Measurements from ENCODE around the gene ISOC2. TPM values are rescaled to one million over a fixed set of nuclear protein-coding genes. Genes with fewer than 3 reads are reported as not detected.

Gene ISOC2
- total and polyA plus RNA-seq, 9 of the 15 experiments (the other 6 are each of a cell fraction or from before 2014, with no cell fraction given), result 1.2 to 229 (median 58.3) TPM

DNA sequence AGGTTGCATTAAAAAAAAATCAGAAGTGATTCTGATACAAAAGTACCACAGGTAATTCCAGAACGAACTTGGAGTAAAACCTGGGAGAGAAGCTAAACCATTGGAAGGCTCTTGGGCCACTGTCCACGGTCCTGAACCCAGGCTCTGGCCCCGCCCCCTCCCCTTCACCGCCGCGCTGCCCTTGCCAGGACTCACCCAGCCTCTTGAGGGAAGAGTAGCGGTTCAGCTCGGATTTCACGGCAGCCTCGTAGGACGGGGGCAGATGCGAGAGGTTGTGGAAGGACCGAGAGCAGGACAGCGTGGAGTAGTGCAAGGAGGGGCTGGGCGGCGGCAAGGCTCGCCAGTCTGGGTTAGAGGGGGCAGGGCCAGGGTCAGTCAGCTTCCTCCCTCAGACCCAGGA, 24.0 kb downstream of the ISOC2 start (continued):
- TF ChIP-seq ESRRA (IDR thresholded peaks at IDR 0.05; ENCODE audit: borderline replicate concordance, low read depth), result peak; percentile 49; the same call in 1 of the 2 replicates
- no peak for TF ChIP-seq ZNF174 (CRISPR knock-in tag; IDR thresholded peaks at IDR 0.05)
- no peak for TF ChIP-seq RAD21 (CRISPR knock-in tag; conservative IDR thresholded peaks at IDR 0.05 in 1 of 2, IDR thresholded peaks at IDR 0.05 in 1 of 2)
- TF ChIP-seq TCF3 (CRISPR knock-in tag; IDR thresholded peaks at IDR 0.05), result no peak
- TF ChIP-seq, protein P1, sequence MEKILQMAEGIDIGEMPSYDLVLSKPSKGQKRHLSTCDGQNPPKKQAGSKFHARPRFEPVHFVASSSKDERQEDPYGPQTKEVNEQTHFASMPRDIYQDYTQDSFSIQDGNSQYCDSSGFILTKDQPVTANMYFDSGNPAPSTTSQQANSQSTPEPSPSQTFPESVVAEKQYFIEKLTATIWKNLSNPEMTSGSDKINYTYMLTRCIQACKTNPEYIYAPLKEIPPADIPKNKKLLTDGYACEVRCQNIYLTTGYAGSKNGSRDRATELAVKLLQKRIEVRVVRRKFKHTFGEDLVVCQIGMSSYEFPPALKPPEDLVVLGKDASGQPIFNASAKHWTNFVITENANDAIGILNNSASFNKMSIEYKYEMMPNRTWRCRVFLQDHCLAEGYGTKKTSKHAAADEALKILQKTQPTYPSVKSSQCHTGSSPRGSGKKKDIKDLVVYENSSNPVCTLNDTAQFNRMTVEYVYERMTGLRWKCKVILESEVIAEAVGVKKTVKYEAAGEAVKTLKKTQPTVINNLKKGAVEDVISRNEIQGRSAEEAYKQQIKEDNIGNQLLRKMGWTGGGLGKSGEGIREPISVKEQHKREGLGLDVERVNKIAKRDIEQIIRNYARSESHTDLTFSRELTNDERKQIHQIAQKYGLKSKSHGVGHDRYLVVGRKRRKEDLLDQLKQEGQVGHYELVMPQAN (IDR thresholded peaks at IDR 0.05; ENCODE audit: borderline replicate concordance), result no peak
- no peak for TF ChIP-seq PTRF (tag; IDR thresholded peaks at IDR 0.05)
- TF ChIP-seq, protein P2, sequence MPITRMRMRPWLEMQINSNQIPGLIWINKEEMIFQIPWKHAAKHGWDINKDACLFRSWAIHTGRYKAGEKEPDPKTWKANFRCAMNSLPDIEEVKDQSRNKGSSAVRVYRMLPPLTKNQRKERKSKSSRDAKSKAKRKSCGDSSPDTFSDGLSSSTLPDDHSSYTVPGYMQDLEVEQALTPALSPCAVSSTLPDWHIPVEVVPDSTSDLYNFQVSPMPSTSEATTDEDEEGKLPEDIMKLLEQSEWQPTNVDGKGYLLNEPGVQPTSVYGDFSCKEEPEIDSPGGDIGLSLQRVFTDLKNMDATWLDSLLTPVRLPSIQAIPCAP (CRISPR knock-in tag; IDR thresholded peaks at IDR 0.05; ENCODE audit: borderline replicate concordance), result no peak
- no peak for TF ChIP-seq CHCHD3 (CRISPR knock-in tag; IDR thresholded peaks at IDR 0.05)
- TF ChIP-seq STAT5A (IDR thresholded peaks at IDR 0.05; ENCODE audit: borderline replicate concordance, low read length), result no peak
- TF ChIP-seq, protein P3, sequence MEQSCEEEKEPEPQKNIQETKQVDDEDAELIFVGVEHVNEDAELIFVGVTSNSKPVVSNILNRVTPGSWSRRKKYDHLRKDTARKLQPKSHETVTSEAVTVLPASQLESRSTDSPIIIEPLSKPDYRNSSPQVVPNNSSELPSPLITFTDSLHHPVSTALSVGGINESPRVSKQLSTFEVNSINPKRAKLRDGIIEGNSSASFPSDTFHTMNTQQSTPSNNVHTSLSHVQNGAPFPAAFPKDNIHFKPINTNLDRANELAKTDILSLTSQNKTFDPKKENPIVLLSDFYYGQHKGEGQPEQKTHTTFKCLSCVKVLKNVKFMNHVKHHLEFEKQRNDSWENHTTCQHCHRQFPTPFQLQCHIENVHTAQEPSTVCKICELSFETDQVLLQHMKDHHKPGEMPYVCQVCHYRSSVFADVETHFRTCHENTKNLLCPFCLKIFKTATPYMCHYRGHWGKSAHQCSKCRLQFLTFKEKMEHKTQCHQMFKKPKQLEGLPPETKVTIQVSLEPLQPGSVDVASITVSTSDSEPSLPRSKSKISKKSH (CRISPR knock-in tag; IDR thresholded peaks at IDR 0.05), result no peak
- TF ChIP-seq ZKSCAN3 (CRISPR knock-in tag; IDR thresholded peaks at IDR 0.05), result no peak
- peak; percentile 30 for TF ChIP-seq SAP30 (IDR thresholded peaks at IDR 0.05; ENCODE audit: borderline replicate concordance, insufficient read depth, low read depth, low read length, poor library complexity, severe bottlenecking)
- no peak for TF ChIP-seq PCBP1 (IDR thresholded peaks at IDR 0.05; ENCODE audit: low read depth, low read length, poor library complexity, severe bottlenecking)
- TF ChIP-seq, protein P4, sequence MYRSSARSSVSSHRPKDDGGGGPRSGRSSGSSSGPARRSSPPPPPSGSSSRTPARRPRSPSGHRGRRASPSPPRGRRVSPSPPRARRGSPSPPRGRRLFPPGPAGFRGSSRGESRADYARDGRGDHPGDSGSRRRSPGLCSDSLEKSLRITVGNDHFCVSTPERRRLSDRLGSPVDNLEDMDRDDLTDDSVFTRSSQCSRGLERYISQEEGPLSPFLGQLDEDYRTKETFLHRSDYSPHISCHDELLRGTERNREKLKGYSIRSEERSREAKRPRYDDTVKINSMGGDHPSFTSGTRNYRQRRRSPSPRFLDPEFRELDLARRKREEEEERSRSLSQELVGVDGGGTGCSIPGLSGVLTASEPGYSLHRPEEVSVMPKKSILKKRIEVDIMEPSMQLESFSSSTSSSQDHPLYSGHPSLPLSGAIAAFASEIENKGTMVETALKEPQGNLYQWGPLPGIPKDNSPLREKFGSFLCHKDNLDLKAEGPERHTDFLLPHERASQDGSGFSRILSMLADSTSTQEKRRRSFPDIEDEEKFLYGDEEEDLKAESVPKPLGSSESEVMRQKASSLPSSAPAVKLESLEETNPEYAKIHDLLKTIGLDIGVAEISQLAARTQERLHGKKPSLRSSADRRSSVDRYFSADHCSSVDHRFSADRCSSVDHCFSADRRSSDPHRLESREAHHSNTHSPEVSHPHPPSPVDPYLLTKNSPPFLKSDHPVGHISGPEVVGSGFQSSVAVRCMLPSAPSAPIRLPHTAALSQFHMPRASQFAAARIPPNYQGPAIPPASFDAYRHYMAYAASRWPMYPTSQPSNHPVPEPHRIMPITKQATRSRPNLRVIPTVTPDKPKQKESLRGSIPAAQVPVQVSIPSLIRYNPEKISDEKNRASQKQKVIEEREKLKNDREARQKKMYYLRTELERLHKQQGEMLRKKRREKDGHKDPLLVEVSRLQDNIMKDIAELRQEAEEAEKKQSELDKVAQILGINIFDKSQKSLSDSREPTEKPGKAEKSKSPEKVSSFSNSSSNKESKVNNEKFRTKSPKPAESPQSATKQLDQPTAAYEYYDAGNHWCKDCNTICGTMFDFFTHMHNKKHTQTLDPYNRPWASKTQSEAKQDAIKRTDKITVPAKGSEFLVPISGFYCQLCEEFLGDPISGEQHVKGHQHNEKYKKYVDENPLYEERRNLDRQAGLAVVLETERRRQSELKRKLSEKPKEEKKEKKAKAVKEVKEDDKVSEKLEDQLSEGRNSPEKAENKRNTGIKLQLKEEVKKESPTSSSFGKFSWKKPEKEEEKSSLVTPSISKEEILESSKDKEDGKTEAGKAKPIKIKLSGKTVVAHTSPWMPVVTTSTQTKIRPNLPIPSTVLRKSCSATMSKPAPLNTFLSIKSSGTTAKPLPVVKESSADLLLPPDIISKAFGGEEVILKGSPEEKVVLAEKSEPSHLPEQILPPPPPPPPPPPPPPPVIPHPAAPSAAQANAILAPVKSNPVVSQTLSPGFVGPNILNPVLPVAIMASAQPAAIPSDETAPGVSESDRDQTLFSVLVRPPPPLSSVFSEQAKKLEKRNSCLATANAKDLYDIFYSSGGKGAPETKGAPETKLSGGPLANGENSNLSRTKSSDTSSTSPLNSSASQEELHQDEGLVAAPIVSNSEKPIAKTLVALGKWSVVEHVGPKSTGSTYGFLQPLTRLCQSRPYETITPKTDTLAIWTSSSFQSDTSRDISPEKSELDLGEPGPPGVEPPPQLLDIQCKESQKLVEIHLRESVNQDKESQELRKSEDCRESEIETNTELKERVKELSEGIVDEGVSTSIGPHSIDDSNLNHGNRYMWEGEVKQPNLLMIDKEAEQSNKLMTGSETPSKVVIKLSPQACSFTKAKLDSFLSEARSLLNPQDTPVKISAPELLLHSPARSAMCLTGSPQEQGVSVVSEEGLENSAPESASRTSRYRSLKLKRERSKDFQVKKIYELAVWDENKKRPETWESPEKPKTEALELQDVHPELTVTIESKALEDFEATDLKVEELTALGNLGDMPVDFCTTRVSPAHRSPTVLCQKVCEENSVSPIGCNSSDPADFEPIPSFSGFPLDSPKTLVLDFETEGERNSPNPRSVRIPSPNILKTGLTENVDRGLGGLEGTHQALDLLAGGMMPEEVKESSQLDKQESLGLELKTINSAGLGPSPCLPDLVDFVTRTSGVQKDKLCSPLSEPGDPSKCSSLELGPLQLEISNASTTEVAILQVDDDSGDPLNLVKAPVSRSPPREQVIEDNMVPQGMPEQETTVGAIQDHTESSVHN (IDR thresholded peaks at IDR 0.05; ENCODE audit: borderline replicate concordance in 1 of 2, low read depth in 1 of 2), result no peak
- TF ChIP-seq CCAR2 (IDR thresholded peaks at IDR 0.05; ENCODE audit: low read depth, low read length), result no peak
- TF ChIP-seq NBN (IDR thresholded peaks at IDR 0.05; ENCODE audit: low read depth), result no peak
